ENCODE measurements around the gene FNIP1. TPM values are rescaled to one million over a fixed set of nuclear protein-coding genes. Genes with fewer than 3 reads are reported as not detected.
"Not testable (repeated sequence)": the region's sequence is repeated elsewhere in the genome, so short reads cannot be mapped to it uniquely, and the experiment has no call there.

FNIP1 gene
- total RNA-seq (71.7 TPM), polyA plus RNA-seq (8.3 TPM)

DNA sequence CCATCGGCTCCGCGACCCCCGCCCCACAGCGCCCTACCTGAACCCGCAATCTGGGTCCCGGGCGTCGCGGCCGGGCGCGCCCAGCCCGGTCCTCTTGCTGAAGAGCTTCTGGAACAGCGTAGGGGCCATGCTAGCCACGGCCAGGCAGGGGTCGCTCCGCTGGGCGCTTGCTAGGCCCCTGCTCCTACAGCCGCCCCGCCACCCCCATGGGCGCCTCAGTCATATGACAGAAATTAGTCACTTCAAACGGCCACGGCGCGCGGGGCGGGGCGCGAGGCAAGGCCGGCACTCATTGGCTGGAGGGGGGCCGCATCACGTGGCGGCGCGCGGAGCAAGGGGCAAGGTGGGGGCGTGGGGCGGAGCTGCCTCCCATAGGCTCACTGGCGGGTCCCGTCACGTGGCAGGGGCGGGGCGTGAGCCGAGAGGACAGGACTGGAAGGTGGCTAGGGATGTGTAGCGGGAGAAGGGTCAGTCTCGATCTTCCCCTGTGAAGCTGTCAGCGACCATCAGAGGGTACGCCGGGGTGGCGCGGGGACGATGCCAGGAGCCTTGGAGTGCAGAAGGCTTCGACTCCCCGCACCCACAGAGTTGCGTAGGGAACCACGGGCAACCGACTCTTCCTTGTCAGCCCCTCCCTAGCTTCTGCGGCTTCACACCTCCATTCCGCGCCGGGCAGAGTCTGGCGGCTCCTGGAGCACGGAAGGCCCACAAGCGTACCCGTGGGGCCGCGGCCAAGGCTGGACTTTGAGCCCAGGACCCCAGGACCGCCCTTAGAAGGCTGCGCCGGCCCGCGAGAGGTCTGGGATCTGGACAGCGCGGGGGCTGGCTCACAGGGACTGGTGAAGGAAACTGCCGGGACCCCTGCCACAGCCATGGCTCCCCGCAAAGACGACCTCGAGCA lies at the start of gene FNIP1:
FNIP1 (minus strand) TSS at position 225 of the 901 bp plus-strand sequence; CDS start at position 129, 96 bp downstream.
- under 1% methylated on average over 79 of the region's 79 CpGs for WGBS
- Histone ChIP-seq H3K4me3 (ENCODE audit: low read depth, low read length) (peak within 1 kb of the TSS; percentile 95), H3K4me1 (ENCODE audit: insufficient read depth) (no peaks in the 10 kb centered on the region), H3K36me3 (ENCODE audit: insufficient read depth) (no peaks in the 10 kb centered on the region), H3K27ac (ENCODE audit: low read depth) (peak within 1 kb of the TSS; percentile 99)
- DNase-seq (ENCODE audit: extremely low spot score) = peak; percentile 91

GRCh38 chr5:131846536-131846935 lies 49.7 kb upstream of the FNIP1 start:
- DNase-seq (ENCODE audit: extremely low spot score) = no peak
- Histone ChIP-seq H3K36me3 (ENCODE audit: insufficient read depth) (no peaks in the 10 kb centered on the region), H3K4me1 (ENCODE audit: insufficient read depth) (no peaks in the 10 kb centered on the region), H3K4me3 (ENCODE audit: low read depth, low read length) (no peak overlapping the region), H3K27ac (ENCODE audit: low read depth) (no peak overlapping the region)
- WGBS = 64% methylated on average over 1 of the region's 1 CpG

DNA sequence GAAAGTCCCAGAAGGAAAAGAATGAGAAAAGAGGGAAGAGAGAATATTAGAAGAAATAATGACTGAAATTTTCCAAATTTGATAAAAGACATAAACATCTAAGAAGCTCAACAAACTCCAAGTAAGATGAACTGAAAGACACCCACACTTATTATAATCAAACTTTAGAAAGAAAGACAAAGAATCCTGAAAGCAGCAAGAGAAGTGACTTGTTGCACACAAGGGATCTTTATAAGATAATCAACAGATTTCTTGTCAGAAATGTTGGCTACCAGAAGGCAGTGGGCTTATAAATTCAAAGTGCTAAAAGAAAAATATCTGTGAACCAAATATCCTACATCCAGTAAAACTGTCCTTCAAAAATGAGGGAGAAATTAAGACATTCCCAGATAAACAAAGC lies 49.0 kb upstream of the FNIP1 start:
- DNase-seq (ENCODE audit: extremely low spot score) = no peak
- no peak overlapping the region for H3K27ac ChIP-seq (ENCODE audit: low read depth)
- H3K4me3 ChIP-seq (ENCODE audit: low read depth, low read length) = no peak overlapping the region
- H3K36me3 ChIP-seq (ENCODE audit: insufficient read depth) = no peaks in the 10 kb centered on the region
- H3K4me1 ChIP-seq (ENCODE audit: insufficient read depth) = no peaks in the 10 kb centered on the region

- not testable (repeated sequence) for H3K36me3 ChIP-seq (ENCODE audit: insufficient read depth); DNase-seq (ENCODE audit: extremely low spot score); H3K4me1 ChIP-seq (ENCODE audit: insufficient read depth); H3K4me3 ChIP-seq (ENCODE audit: low read depth, low read length); H3K27ac ChIP-seq (ENCODE audit: low read depth)
- WGBS = 80% methylated on average over 1 of the region's 1 CpG
Observed at GRCh38 chr5:131842971-131843370, 46.2 kb upstream of the FNIP1 start.

DNA sequence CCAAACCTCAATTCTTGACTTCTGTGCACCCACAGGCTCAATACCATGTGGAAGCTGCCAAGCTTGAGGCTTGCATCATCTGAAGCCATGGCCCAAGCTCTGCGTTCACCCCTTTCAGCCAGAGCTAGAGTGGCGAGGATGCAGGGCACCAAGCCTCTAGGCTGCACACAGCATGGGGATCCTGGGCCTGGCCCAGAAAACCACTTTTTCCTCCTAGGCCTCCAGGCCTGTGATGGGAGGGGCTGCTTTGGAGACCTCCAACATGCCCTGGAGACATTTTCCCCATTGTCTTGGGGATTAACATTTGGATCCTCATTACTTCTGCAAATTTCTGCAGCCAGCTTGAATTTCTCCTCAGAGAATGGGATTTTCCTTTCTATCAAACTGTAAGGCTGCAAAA lies 35.9 kb upstream of the FNIP1 start:
- H3K4me1 ChIP-seq (ENCODE audit: insufficient read depth); H3K4me3 ChIP-seq (ENCODE audit: low read depth, low read length); DNase-seq (ENCODE audit: extremely low spot score); H3K27ac ChIP-seq (ENCODE audit: low read depth); H3K36me3 ChIP-seq (ENCODE audit: insufficient read depth): not testable (repeated sequence)
- 95% methylated on average over 2 of the region's 2 CpGs for WGBS

DNA sequence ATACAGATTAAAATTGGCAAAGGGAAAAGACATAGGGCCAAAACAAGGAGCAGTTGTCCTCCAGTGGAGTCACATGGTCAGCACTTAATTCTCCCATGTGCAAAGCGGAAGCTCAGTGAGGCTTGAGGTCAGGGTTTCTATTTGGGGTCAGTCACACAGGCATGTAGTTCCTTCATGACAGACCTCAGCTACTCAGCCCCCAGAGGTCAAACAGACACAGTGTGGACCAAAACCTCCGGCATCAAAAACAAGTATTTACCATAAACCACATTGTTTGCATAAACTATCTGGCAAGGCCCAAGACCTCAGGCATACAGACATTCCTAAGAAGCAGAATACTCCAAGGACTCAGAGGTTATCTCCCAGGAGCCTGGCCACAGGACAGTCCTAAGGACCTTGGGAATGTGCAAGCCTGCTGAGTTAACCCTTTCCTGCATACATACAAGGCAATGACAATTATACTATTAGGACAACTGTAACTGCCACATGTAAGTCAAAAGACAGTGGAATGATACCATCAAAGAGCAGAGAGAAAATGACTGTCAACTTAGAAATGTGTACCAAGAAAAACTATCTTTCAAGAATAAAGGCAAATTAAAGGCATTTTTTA lies 28.7 kb upstream of the FNIP1 start:
- no peaks in the 10 kb centered on the region for H3K36me3 ChIP-seq (ENCODE audit: insufficient read depth)
- 76% methylated on average over 2 of the region's 2 CpGs for WGBS
- H3K4me3 ChIP-seq (ENCODE audit: low read depth, low read length) = no peak overlapping the region
- no peak for DNase-seq (ENCODE audit: extremely low spot score)
- no peak overlapping the region for H3K27ac ChIP-seq (ENCODE audit: low read depth)
- no peaks in the 10 kb centered on the region for H3K4me1 ChIP-seq (ENCODE audit: insufficient read depth)

GRCh38 chr5:131824631-131825030 lies 27.8 kb upstream of the FNIP1 start:
- no peaks in the 10 kb centered on the region for H3K36me3 ChIP-seq (ENCODE audit: insufficient read depth)
- no peak overlapping the region for H3K4me3 ChIP-seq (ENCODE audit: low read depth, low read length)
- H3K4me1 ChIP-seq (ENCODE audit: insufficient read depth) = no peaks in the 10 kb centered on the region
- no peak for DNase-seq (ENCODE audit: extremely low spot score)
- WGBS = 96% methylated on average over 1 of the region's 1 CpG
- H3K27ac ChIP-seq (ENCODE audit: low read depth) = no peak overlapping the region

DNA sequence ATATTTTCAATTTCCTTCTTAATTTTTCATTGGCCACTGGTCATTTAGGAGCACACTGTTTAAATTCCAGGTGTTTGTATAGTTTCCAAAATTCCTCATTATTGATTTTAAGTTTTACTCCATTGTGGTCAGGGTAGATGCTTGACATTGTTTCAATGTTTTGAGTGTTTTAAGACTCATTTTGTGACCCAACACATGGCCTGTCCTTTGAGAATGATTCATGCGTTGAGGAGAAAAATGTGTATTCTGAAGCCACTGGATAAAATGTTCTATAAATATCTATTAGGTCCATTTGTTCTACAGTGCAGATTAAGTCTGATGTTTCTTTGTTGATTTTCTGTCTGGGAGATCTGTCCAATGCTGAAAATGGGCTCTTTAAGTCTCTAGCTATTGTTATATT lies 24.4 kb upstream of the FNIP1 start:
- no peak overlapping the region for H3K4me3 ChIP-seq (ENCODE audit: low read depth, low read length)
- no peaks in the 10 kb centered on the region for H3K4me1 ChIP-seq (ENCODE audit: insufficient read depth)
- H3K27ac ChIP-seq (ENCODE audit: low read depth) = no peak overlapping the region
- WGBS = 78% methylated on average over 1 of the region's 1 CpG
- H3K36me3 ChIP-seq (ENCODE audit: insufficient read depth) = no peaks in the 10 kb centered on the region
- DNase-seq (ENCODE audit: extremely low spot score) = no peak

DNA sequence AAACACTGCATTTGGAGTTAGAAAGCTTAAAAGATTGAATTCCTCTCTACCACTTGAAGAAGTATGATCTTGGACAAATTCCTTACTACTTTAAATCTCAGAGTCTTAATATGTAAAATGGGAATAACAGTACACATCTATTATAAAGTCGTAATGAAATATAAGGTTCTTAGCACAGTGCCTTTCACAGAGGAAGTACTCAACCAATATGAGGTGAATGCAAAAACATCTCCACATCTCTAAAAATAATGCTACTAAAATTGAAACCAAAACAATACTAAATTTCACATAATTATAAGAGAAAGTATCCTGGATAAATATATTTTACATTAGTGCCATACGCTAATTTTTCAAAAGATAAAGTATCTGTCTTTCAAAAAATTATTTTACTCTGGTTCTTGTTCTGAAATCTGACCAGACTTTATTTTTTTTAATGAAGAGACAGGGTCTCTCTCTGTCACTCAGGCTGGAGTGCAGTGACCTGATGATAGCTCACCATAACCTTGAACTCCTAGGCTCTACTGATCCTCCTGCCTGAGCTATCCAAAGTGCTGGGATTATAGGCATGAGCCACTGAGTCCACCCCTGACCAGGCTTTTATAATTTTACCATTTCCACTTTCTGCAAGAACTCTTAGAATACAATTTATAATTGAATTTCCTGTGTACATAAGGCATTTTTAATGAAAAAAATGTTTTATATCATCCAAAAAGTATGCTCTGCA lies 21.3 kb upstream of the FNIP1 start:
- Histone ChIP-seq H3K4me1 (ENCODE audit: insufficient read depth) (no peaks in the 10 kb centered on the region), H3K4me3 (ENCODE audit: low read depth, low read length) (no peak overlapping the region), H3K27ac (ENCODE audit: low read depth) (no peak overlapping the region), H3K36me3 (ENCODE audit: insufficient read depth) (no peaks in the 10 kb centered on the region)
- WGBS = 92% methylated on average over 2 of the region's 2 CpGs
- DNase-seq (ENCODE audit: extremely low spot score) = no peak

- no peaks in the 10 kb centered on the region for H3K4me1 ChIP-seq (ENCODE audit: insufficient read depth)
- no peak overlapping the region for H3K4me3 ChIP-seq (ENCODE audit: low read depth, low read length)
- H3K27ac ChIP-seq (ENCODE audit: low read depth) = no peak overlapping the region
- no peaks in the 10 kb centered on the region for H3K36me3 ChIP-seq (ENCODE audit: insufficient read depth)
- no peak for DNase-seq (ENCODE audit: extremely low spot score)
- WGBS = 50% methylated on average over 2 of the region's 2 CpGs
Observed at GRCh38 chr5:131814990-131815389, 18.2 kb upstream of the FNIP1 start.

DNA sequence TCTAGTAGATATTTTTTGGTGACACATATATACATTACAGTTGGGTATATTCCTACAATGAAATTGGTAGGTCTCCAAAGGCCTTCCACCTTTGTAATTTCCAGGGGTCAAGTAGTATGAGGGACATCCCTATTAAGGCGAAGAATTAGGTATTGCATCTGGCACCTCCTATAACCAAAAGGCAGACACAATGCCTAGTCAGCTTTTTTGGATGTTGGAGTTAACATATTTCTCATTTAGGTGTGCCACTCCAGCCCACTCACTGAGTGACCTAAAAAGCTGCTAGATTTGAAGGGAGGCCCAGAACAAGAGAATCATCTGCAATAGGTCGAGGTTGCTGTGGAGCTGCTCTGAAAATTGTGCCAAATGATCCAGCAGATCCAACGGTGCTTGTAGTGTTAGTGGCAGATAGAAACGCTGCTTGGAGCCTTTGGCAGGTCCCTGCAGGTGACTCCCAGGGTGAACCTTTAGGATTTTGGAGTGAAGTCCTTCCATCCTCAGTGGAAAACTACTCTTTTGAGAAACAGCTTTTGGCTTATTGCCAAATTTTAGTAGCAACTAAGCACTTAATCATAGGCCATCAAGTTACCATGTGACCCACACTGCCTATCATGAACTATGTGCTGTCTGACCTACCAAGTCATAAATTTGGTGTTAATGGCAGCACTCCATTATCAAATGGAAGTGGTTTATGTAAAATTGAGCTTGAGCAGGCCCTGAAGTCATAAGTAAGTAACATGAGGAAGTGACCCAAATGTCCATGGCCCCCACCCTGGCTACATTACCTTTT lies 15.7 kb upstream of the FNIP1 start:
- no peak for DNase-seq (ENCODE audit: extremely low spot score)
- no peak overlapping the region for H3K4me3 ChIP-seq (ENCODE audit: low read depth, low read length)
- no peak overlapping the region for H3K27ac ChIP-seq (ENCODE audit: low read depth)
- 89% methylated on average over 4 of the region's 4 CpGs for WGBS
- no peaks in the 10 kb centered on the region for H3K4me1 ChIP-seq (ENCODE audit: insufficient read depth)
- no peaks in the 10 kb centered on the region for H3K36me3 ChIP-seq (ENCODE audit: insufficient read depth)

GRCh38 chr5:131810510-131811249 lies 13.9 kb upstream of the FNIP1 start:
- Histone ChIP-seq H3K4me3 (ENCODE audit: low read depth, low read length) (no peak overlapping the region), H3K36me3 (ENCODE audit: insufficient read depth) (no peaks in the 10 kb centered on the region), H3K4me1 (ENCODE audit: insufficient read depth) (no peaks in the 10 kb centered on the region), H3K27ac (ENCODE audit: low read depth) (no peak overlapping the region)
- WGBS = 6% methylated on average over 3 of the region's 3 CpGs
- no peak for DNase-seq (ENCODE audit: extremely low spot score)
